BLaER1 treated with 17β-estradiol and CSF1 and Interleukin-3, amounts not matched to agents 10 nM and 100 nM (cell line): ENCODE results near the gene NT5DC1.

Experiments used
- H3K27ac ChIP-seq, 11 experiments: shearing (Covaris generic); formaldehyde crosslinking; 2 replicates each; pipeline ENCODE4 v1.8.1; 2022
- H3K27me3 ChIP-seq, 11 experiments: shearing (Covaris generic); formaldehyde crosslinking; 2 replicates each; pipeline ENCODE4 v1.8.1; 2022
- H3K36me3 ChIP-seq, 11 experiments: shearing (Covaris generic); formaldehyde crosslinking; 2 replicates each; pipeline ENCODE4 v1.8.1; 2022
- H3K4me1 ChIP-seq, 10 experiments: shearing (Covaris generic); formaldehyde crosslinking; 2 replicates each; pipeline ENCODE4 v1.8.1; 2022
- H3K4me2 ChIP-seq, 11 experiments: shearing (Covaris generic); formaldehyde crosslinking; 2 replicates each; pipeline ENCODE4 v1.8.1; 2022
- H3K4me3 ChIP-seq, 10 experiments: shearing (Covaris generic); formaldehyde crosslinking; 2 replicates each; pipeline ENCODE4 v1.8.1; 2022
- H3K9ac ChIP-seq, 11 experiments: shearing (Covaris generic); formaldehyde crosslinking; 2 replicates each; pipeline ENCODE4 v1.8.1; 2022
- H3K9me3 ChIP-seq, 11 experiments: shearing (Covaris generic); formaldehyde crosslinking; replicated peaks in 1 of 11; 2 replicates each; pipeline ENCODE4 v1.8.1; 2022
- H4K20me1 ChIP-seq, 11 experiments: shearing (Covaris generic); formaldehyde crosslinking; 2 replicates each; pipeline ENCODE4 v1.8.1; 2022
- Cebpa-rat ChIP-seq, 11 experiments: shearing (Covaris generic); IDR thresholded peaks; 2 replicates each; pipeline ENCODE4 v1.8.1; 2022

Gene NT5DC1

DNA sequence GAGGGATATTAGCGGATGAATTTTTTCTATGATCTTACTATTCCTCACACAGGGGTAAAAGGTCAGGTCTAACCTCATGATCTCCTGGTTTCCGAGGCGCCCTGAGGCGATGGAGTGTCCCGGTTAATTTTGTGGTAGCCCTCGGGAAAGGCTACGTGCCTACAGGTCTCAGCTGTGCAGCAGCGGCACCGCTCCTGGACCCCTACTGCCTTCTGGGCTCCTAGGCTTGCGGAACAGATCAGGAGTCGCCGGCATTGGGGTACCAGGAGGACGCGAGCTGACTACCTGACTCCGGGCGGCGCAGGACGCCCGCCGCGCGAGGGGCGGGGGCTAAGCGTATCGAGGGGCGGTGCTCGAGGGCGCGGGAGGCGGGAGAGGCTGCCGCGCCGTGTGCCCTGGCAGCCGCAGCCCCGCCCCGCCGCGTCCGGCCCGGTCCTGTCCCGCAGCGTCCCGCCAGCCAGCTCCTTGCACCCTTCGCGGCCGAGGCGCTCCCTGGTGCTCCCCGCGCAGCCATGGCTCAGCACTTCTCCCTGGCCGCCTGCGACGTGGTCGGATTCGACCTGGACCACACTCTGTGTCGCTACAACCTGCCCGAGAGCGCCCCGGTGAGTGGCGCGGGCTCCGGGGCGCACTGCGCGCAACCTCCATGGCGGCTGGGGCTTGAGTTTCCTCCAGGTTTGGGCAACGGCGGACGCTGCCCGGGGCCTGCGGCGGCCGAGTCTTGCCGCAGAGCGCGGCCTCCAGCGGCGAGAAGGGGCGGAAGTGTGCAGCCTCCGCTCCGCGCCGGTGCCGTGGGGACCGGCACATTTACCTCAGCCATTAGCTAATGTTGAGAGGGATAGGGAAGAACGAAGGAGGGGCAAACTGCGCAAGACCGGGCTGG is at the start of gene NT5DC1:
NT5DC1 (plus strand) TSS at position 435 of the 883 bp plus-strand sequence; CDS start at position 513, 78 bp downstream.
- peak within 1 kb of the TSS; percentile 71 to 85 (median 76) for H3K4me3 ChIP-seq
- H3K4me2 ChIP-seq, result peak within 1 kb of the TSS; percentile 88 to 98 (median 92)
- H3K4me1 ChIP-seq, result peaks cover 20 to 58% (median 24%) of the 10 kb centered on the region in 10 experiments
- no peaks in the 10 kb centered on the region for H4K20me1 ChIP-seq
- H3K27ac ChIP-seq, result peak within 1 kb of the TSS; percentile 58 to 89 (median 83)
- H3K36me3 ChIP-seq, result peaks cover 0 to 9% (median 0%) of the 10 kb centered on the region in 11 experiments; a peak in 2 of 22 replicates
- TF ChIP-seq Cebpa-rat (IDR thresholded peaks at IDR 0.05), result 0 out of 22 replicates have a peak, but pooled peaks of 1 of the 11 experiments have one; percentile 7
- H3K27me3 ChIP-seq, result no peaks in the 10 kb centered on the region
- H3K9me3 ChIP-seq, result peaks cover 11 to 12% (median 12%) of the 10 kb centered on the region in 11 experiments
- peak within 1 kb of the TSS; percentile 78 to 88 (median 86) for H3K9ac ChIP-seq

DNA sequence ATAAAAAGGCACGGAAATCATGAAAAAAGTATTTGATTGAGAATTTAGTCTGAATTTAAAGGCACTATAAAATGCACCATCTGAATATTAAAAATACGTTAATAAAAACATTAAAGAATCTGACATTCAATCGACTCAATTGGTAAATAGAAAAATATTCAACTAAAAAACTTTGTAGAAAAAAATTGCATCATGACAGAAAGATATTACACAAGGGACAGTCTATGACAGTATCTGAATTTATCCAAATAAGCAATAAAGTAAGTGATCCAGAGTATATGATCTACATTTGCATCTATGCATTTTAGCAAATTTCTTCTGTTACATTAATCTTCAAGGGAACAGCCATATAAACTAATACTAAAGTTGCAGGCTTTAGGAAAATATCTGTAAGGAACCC is 49.4 kb upstream of the NT5DC1 start:
- TF ChIP-seq Cebpa-rat (IDR thresholded peaks at IDR 0.05), result no peak

GRCh38 chr6:116055513-116055912 is 45.1 kb upstream of the NT5DC1 start:
- no peak for TF ChIP-seq Cebpa-rat (IDR thresholded peaks at IDR 0.05)

More for the DNA sequence above, 49.4 kb upstream of the NT5DC1 start:
- no peaks in the 10 kb centered on the region for H4K20me1 ChIP-seq
- no peaks in the 10 kb centered on the region for H3K9me3 ChIP-seq
- no peak overlapping the region for H3K27ac ChIP-seq
- H3K27me3 ChIP-seq, result no peaks in the 10 kb centered on the region
- peaks cover 0 to 36% (median 0%) of the 10 kb centered on the region in 10 experiments; a peak in 6 of 20 replicates for H3K4me1 ChIP-seq
- H3K36me3 ChIP-seq, result no peaks in the 10 kb centered on the region
- no peak overlapping the region for H3K9ac ChIP-seq
- no peak overlapping the region for H3K4me2 ChIP-seq
- no peak overlapping the region for H3K4me3 ChIP-seq

DNA sequence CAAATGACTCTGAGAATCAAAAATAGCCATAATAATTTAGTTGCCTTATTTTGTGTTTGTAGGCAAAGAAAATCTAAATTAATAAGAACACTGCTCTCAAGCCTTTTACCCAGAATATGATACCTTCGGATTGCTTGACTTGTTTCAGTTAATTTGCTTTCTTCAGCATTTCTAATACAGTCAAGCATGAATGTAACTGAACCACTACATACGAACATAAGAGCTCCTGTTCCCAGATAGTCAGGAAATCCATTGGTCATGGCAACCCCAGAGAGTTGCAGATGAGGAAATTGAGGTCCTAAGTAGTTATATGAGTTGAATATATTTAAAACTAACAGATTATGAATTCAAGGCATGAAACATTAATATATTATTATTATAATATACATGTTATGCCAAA is 42.9 kb upstream of the NT5DC1 start:
- Histone ChIP-seq H3K9me3 (no peaks in the 10 kb centered on the region; a peak in 1 of 22 replicates), H3K36me3 (no peaks in the 10 kb centered on the region), H4K20me1 (no peaks in the 10 kb centered on the region), H3K9ac (no peak overlapping the region), H3K4me3 (no peak overlapping the region), H3K27me3 (no peaks in the 10 kb centered on the region), H3K4me2 (no peak overlapping the region; a peak in 1 of 22 replicates), H3K4me1 (peaks cover 0 to 27% (median 3%) of the 10 kb centered on the region in 10 experiments; a peak in 9 of 20 replicates), H3K27ac (no peak overlapping the region)
- no peak for TF ChIP-seq Cebpa-rat (IDR thresholded peaks at IDR 0.05)

More at GRCh38 chr6:116055513-116055912, 45.1 kb upstream of the NT5DC1 start:
- Histone ChIP-seq H3K9ac (no peak overlapping the region), H4K20me1 (no peaks in the 10 kb centered on the region), H3K4me1 (peaks cover 0 to 22% (median 3%) of the 10 kb centered on the region in 10 experiments; a peak in 9 of 20 replicates), H3K9me3 (no peaks in the 10 kb centered on the region; a peak in 1 of 22 replicates), H3K4me3 (no peak overlapping the region), H3K27me3 (no peaks in the 10 kb centered on the region), H3K4me2 (no peak overlapping the region), H3K36me3 (no peaks in the 10 kb centered on the region), H3K27ac (no peak overlapping the region)

DNA sequence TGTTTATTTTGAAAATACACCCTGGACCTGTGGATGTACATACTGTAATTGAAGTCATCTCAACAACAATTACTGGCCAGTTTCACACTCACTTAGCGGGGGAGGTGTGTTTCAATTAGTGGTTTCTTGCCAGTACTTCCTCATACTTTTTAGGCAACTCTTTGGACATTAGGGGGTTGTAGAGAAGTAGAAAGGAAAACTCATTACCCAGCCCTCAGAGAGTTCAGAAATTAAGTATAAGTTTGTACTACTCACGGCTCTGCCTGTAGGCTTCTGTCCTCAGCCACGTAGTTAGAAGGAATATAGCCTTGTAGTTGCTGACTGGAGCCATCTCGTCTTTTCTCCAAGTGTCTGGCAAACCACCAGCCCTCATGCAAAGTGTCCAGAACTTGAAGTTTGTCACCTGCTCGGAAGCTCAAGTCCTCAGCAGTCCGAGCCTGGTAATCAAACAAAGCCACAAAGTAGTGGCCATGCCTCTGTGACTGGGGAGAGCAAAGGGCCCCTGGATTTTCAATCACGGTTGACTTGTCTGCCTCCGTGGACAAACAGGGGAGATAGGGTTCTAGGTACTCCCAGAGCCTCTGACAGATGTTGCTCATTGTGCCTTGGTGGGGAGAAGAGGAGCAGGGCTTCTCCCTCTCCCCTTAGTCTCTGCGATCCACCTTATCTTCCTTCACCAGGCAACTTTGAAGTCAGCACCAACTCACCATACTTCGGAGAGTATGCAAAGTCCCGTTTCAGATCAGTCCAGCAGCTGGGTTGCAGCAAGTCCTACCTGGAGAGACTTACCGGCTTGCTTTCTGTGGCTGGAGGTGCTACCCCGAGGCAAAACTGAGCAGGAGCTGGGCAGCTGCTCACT is 40.7 kb upstream of the NT5DC1 start:
- Histone ChIP-seq H3K36me3 (no peaks in the 10 kb centered on the region), H3K27me3 (no peaks in the 10 kb centered on the region), H4K20me1 (no peaks in the 10 kb centered on the region), H3K9me3 (no peaks in the 10 kb centered on the region; a peak in 1 of 22 replicates), H3K9ac (no peak overlapping the region), H3K27ac (peak overlapping the region in 3 of 11 experiments; percentile 6 to 37 (median 35); a peak in 4 of 22 replicates), H3K4me1 (peaks cover 0 to 27% (median 3%) of the 10 kb centered on the region in 10 experiments; a peak in 9 of 20 replicates), H3K4me2 (peak overlapping the region in 5 of 11 experiments; percentile 13 to 75 (median 55); a peak in 8 of 22 replicates), H3K4me3 (peak overlapping the region in 2 of 10 experiments; percentile 2 to 19; a peak in 3 of 20 replicates)
- TF ChIP-seq Cebpa-rat (IDR thresholded peaks at IDR 0.05), result no peak

DNA sequence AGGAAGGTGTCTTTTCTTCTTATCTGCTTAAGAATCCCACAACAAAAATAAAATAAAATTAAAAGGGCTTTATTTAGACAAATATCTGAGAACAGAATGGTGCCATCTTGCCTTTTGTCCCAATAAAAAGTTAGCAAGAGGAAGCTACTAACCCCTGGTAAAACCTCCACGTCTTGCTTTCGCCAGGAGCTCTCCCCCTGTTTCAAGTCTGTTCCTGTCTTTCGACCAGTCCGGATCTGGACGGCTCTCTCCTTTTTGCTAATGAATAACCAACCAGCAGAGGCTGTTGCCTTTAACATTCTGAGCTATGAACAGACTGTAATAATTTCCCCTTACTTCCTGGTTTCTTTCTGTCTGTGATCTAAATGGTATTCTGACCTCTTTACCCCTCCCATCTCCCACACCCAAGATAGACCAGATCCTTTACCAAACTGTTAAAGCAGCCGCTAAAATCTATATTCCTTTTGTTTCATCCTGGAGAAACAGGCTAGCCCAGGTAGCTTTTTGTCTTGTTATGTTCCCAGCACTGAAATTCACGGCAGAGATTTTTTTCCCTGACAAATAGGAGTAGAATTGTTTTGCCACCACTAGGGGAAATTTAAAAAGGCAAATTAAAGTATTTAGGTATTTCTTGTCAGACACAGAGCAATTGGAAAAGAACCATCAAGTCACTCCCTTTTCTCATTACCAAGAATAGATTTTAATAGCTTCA is 39.9 kb upstream of the NT5DC1 start, which contains the start of gene FRK:
FRK (minus strand) TSS at position 320 of the 712 bp plus-strand sequence. CDS start 580 bp downstream, outside the sequence.
- Histone ChIP-seq H3K4me1 (peaks cover 0 to 27% (median 3%) of the 10 kb centered on the region in 10 experiments; a peak in 9 of 20 replicates), H3K36me3 (no peaks in the 10 kb centered on the region), H3K27me3 (no peaks in the 10 kb centered on the region), H3K9me3 (no peaks in the 10 kb centered on the region; a peak in 1 of 22 replicates), H3K4me3 (peak within 1 kb of the TSS in 2 of 10 experiments; percentile 2 to 19; a peak in 2 of 20 replicates), H3K4me2 (peak within 1 kb of the TSS in 5 of 11 experiments; percentile 13 to 75 (median 55); a peak in 8 of 22 replicates), H3K9ac (no peak within 1 kb of the TSS), H3K27ac (peak within 1 kb of the TSS in 3 of 11 experiments; percentile 6 to 37 (median 35); a peak in 5 of 22 replicates), H4K20me1 (no peaks in the 10 kb centered on the region)
- TF ChIP-seq Cebpa-rat (IDR thresholded peaks at IDR 0.05), result no peak

GRCh38 chr6:116062496-116062895 is 38.2 kb upstream of the NT5DC1 start:
- TF ChIP-seq Cebpa-rat (IDR thresholded peaks at IDR 0.05), result no peak
- no peak overlapping the region for H3K4me2 ChIP-seq

DNA sequence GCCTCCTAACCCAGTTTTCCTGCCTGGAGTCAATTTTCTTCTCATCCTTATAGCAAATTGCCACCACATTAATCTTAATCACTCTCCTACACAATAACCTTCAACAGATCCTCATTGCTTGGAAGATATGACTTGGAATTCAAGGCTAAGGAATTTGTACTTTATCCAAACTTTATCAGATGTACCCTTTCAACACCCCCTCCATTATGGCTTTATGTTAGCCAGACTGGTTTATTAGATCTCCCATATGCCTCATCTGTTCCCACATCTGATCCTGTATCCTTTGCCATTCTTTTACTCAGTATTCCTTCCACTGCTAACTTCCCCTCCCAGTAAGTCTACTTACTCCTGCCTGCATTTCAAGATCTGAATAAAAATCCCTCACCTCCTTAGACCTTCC is 36.0 kb upstream of the NT5DC1 start:
- no peaks in the 10 kb centered on the region for H3K36me3 ChIP-seq
- H3K4me2 ChIP-seq, result no peak overlapping the region
- H3K4me1 ChIP-seq, result peaks cover 0 to 18% (median 3%) of the 10 kb centered on the region in 10 experiments; a peak in 9 of 20 replicates

More at GRCh38 chr6:116062496-116062895, 38.2 kb upstream of the NT5DC1 start:
- Histone ChIP-seq H4K20me1 (no peaks in the 10 kb centered on the region), H3K9ac (no peak overlapping the region), H3K4me3 (no peak overlapping the region), H3K27ac (no peak overlapping the region), H3K9me3 (no peaks in the 10 kb centered on the region; a peak in 1 of 22 replicates), H3K27me3 (no peaks in the 10 kb centered on the region), H3K4me1 (peaks cover 0 to 27% (median 3%) of the 10 kb centered on the region in 10 experiments; a peak in 9 of 20 replicates), H3K36me3 (no peaks in the 10 kb centered on the region)

More for the DNA sequence above, 36.0 kb upstream of the NT5DC1 start:
- Histone ChIP-seq H3K9ac (no peak overlapping the region), H3K9me3 (no peaks in the 10 kb centered on the region), H3K4me3 (no peak overlapping the region), H3K27ac (no peak overlapping the region), H4K20me1 (no peaks in the 10 kb centered on the region), H3K27me3 (no peaks in the 10 kb centered on the region)
- TF ChIP-seq Cebpa-rat (IDR thresholded peaks at IDR 0.05), result no peak
